Nephron progenitor cell (in vitro differentiated cells): Measurements from ENCODE around the gene NCS1.
A peak's percentile ranks its signal among the peaks of the same experiment; 100 is the strongest.

Source experiments
- DNase-seq: peaks from one replicate; pipeline ENCODE4 v3.0.0; 2021
- H3K27ac Mint-ChIP-seq: 2 replicates; pipeline ENCODE4 v1.8.0; 2021; ENCODE audit warnings: mild to moderate bottlenecking, moderate library complexity, mixed read lengths
- H3K27me3 Mint-ChIP-seq: 2 replicates; pipeline ENCODE4 v1.8.0; 2021; ENCODE audit warnings: mild to moderate bottlenecking, low read depth, mixed read lengths; ENCODE audit not compliant: poor library complexity
- H3K36me3 Mint-ChIP-seq: 2 replicates; pipeline ENCODE4 v1.8.0; 2021; ENCODE audit warnings: low read depth, mixed read lengths
- H3K4me1 Mint-ChIP-seq: 2 replicates; pipeline ENCODE4 v1.8.0; 2021; ENCODE audit warnings: mixed read lengths
- H3K4me3 Mint-ChIP-seq: 2 replicates; pipeline ENCODE4 v1.8.0; 2021; ENCODE audit warnings: mild to moderate bottlenecking, moderate library complexity, mixed read lengths
- H3K9me3 Mint-ChIP-seq: 2 replicates; pipeline ENCODE4 v1.8.0; 2021; ENCODE audit warnings: mild to moderate bottlenecking, moderate library complexity, mixed read lengths
- CTCF ChIP-seq: fragments of 200-600 bp; sonication (generic); IDR thresholded peaks from 2 replicates; pipeline ENCODE4 v1.5.0; 2021; ENCODE audit warnings: antibody characterized with exemption

The NCS1 gene

GRCh38 chr9:130193531-130194377 is 21.6 kb downstream of the NCS1 start:
- TF ChIP-seq CTCF = no peak
- peaks cover 6% of the 10 kb centered on the region for H3K27me3 Mint-ChIP-seq
- peak; percentile 67 for DNase-seq
- H3K27ac Mint-ChIP-seq = peak overlapping the region; percentile 88
- H3K36me3 Mint-ChIP-seq = no peaks in the 10 kb centered on the region
- H3K4me3 Mint-ChIP-seq = peak overlapping the region; percentile 61
- H3K4me1 Mint-ChIP-seq = peaks cover 68% of the 10 kb centered on the region
- H3K9me3 Mint-ChIP-seq = no peaks in the 10 kb centered on the region

- Mint-ChIP-seq H3K9me3 (no peaks in the 10 kb centered on the region), H3K36me3 (no peaks in the 10 kb centered on the region), H3K4me3 (peak overlapping the region; percentile 60), H3K27me3 (peaks cover 3% of the 10 kb centered on the region), H3K27ac (peak overlapping the region; percentile 91), H3K4me1 (peaks cover 72% of the 10 kb centered on the region)
- DNase-seq = no peak
- no peak for TF ChIP-seq CTCF
These were observed 22.3 kb downstream of the NCS1 start for GRCh38 chr9:130194378-130194932.

GRCh38 chr9:130195638-130196037 is 23.4 kb downstream of the NCS1 start:
- DNase-seq = no peak
- Mint-ChIP-seq H3K4me1 (peaks cover 77% of the 10 kb centered on the region), H3K4me3 (no peak overlapping the region), H3K9me3 (no peaks in the 10 kb centered on the region), H3K36me3 (no peaks in the 10 kb centered on the region), H3K27ac (peak overlapping the region; percentile 59), H3K27me3 (peaks cover 3% of the 10 kb centered on the region)
- TF ChIP-seq CTCF = no peak

- no peak overlapping the region for H3K4me3 Mint-ChIP-seq
These were observed 24.4 kb downstream of the NCS1 start for GRCh38 chr9:130196643-130197042.

GRCh38 chr9:130197386-130197785 is 25.2 kb downstream of the NCS1 start:
- Mint-ChIP-seq H3K27me3 (peaks cover 3% of the 10 kb centered on the region), H3K9me3 (no peaks in the 10 kb centered on the region), H3K4me1 (peaks cover 74% of the 10 kb centered on the region), H3K27ac (no peak overlapping the region), H3K4me3 (no peak overlapping the region), H3K36me3 (no peaks in the 10 kb centered on the region)
- no peak for DNase-seq
- TF ChIP-seq CTCF = no peak

More at GRCh38 chr9:130196643-130197042, 24.4 kb downstream of the NCS1 start:
- DNase-seq = no peak
- no peaks in the 10 kb centered on the region for H3K36me3 Mint-ChIP-seq
- peak overlapping the region; percentile 24 for H3K27ac Mint-ChIP-seq
- H3K4me1 Mint-ChIP-seq = peaks cover 77% of the 10 kb centered on the region
- H3K9me3 Mint-ChIP-seq = no peaks in the 10 kb centered on the region
- peaks cover 3% of the 10 kb centered on the region for H3K27me3 Mint-ChIP-seq
- TF ChIP-seq CTCF = no peak
